NCI-H146 treated with DMSO at 0.1 percent for 48 hours (cell line): ENCODE measurements around the gene NFIA.

Experiments
- DNase-seq: peaks from one replicate; lab custom pipeline; 2025; ENCODE audit not compliant: unreplicated experiment; lab: John Stamatoyannopoulos, UW

The NFIA gene

GRCh38 chr1:61289232-61290098, 207.1 kb downstream of the NFIA start:
- DNase-seq: no peak

- DNase-seq: no peak
Measured at GRCh38 chr1:61290525-61290924, 208.2 kb downstream of the NFIA start.

GRCh38 chr1:61293197-61293596, 210.8 kb downstream of the NFIA start:
- no peak for DNase-seq

GRCh38 chr1:61293986-61294504, 211.7 kb downstream of the NFIA start:
- DNase-seq: no peak

GRCh38 chr1:61294930-61295329, 212.6 kb downstream of the NFIA start:
- no peak for DNase-seq

GRCh38 chr1:61295818-61296537, 213.6 kb downstream of the NFIA start:
- DNase-seq: no peak

- DNase-seq: no peak
Measured at GRCh38 chr1:61297887-61298286, 215.5 kb downstream of the NFIA start.

GRCh38 chr1:61299463-61299862, 217.1 kb downstream of the NFIA start:
- DNase-seq: no peak

- DNase-seq: no peak
Measured at GRCh38 chr1:61300899-61301298, 218.5 kb downstream of the NFIA start.

GRCh38 chr1:61301824-61302657, 219.7 kb downstream of the NFIA start:
- DNase-seq: no peak

- no peak for DNase-seq
Measured at GRCh38 chr1:61307422-61308142, 225.2 kb downstream of the NFIA start.

GRCh38 chr1:61310057-61310456, 227.7 kb downstream of the NFIA start:
- no peak for DNase-seq

- no peak for DNase-seq
Measured at GRCh38 chr1:61310538-61310937, 228.2 kb downstream of the NFIA start.

GRCh38 chr1:61313906-61314422, 231.6 kb downstream of the NFIA start:
- DNase-seq: no peak

GRCh38 chr1:61315011-61315410, 232.7 kb downstream of the NFIA start:
- DNase-seq: no peak

GRCh38 chr1:61316493-61316892, 234.1 kb downstream of the NFIA start:
- DNase-seq: no peak

GRCh38 chr1:61318319-61319125, 236.2 kb downstream of the NFIA start:
- DNase-seq: no peak

GRCh38 chr1:61320575-61320974, 238.2 kb downstream of the NFIA start:
- DNase-seq: no peak

- DNase-seq: no peak
Measured at GRCh38 chr1:61322008-61322744, 239.8 kb downstream of the NFIA start.
